Transverse colon (tissue), 4 donors: ENCODE data around the gene FURIN. TPM values are rescaled to one million over a fixed set of nuclear protein-coding genes. Genes with fewer than 3 reads are reported as not detected.

Experiments used
- DNase-seq: peaks from one replicate; pipeline ENCODE4 v3.0.0-alpha.2; 2019
- H3K27ac ChIP-seq, 4 donors: fragments of 200-600 bp; sonication (generic); 2 replicates each; pipeline ENCODE4 v1.5.1; 2016 to 2018; ENCODE audit warnings: inconsistent platforms in 4 of 4
- H3K27me3 ChIP-seq: fragments of 200-600 bp; sonication (generic); 2 replicates; pipeline ENCODE4 v1.5.1; 2017; ENCODE audit warnings: inconsistent platforms
- H3K36me3 ChIP-seq, 4 donors: fragments of 200-600 bp; sonication (generic); 2 replicates each; pipeline ENCODE4 v1.5.1; 2017 to 2019; ENCODE audit warnings: inconsistent platforms in 4 of 4
- H3K4me1 ChIP-seq, 4 donors: fragments of 200-600 bp; sonication (generic); 2 replicates each; pipeline ENCODE4 v1.5.1; 2017 to 2020; ENCODE audit warnings: inconsistent platforms in 4 of 4
- H3K4me3 ChIP-seq, 4 donors: fragments of 200-600 bp; sonication (generic); 1 replicate in 1 of 4; 2 replicates in 3 of 4; pipeline versions ENCODE4 v1.5.1 to v1.6.1; 2017 to 2019; ENCODE audit warnings: inconsistent platforms in 4 of 4
- H3K9me3 ChIP-seq, 2 donors: fragments of 200-600 bp; sonication (generic); 2 replicates each; pipeline ENCODE4 v1.5.1; 2017 to 2019; ENCODE audit warnings: inconsistent platforms in 2 of 2
- EP300 ChIP-seq: sonication (generic); formaldehyde crosslinking; IDR thresholded peaks from one replicate; pipeline ENCODE4 v1.6.1; 2017; ENCODE audit warnings: antibody characterized with exemption, low read depth
- POLR2A ChIP-seq: fragments of 450-650 bp; IDR thresholded peaks from one replicate; pipeline ENCODE4 v1.6.1; 2016; ENCODE audit warnings: antibody characterized with exemption, mild to moderate bottlenecking, moderate library complexity
- POLR2AphosphoS5 ChIP-seq, 3 donors: sonication (generic); formaldehyde crosslinking; IDR thresholded peaks; one replicate each; pipeline ENCODE4 v1.6.1; 2016; ENCODE audit warnings: antibody characterized with exemption in 3 of 3
- WGBS, 2 donors: methylation state at CpG; one replicate each; pipeline ENCODE4 v1.1.5; 2018; ENCODE audit warnings: low coverage in 1 of 2; 5-methylcytosine and 5-hydroxymethylcytosine counted together
- in situ Hi-C, 4 donors: fragments of 200-750 bp; cut with MboI; loops; one replicate each; pipeline versions ENCODE4 v1.15.0 to v1.15.1; 2017; ENCODE audit warnings: low sequenced_read_pairs in 3 of 4, low pct_ligation_motif_present in 1 of 4, low pct_unique_long_range_greater_than_20kb in 1 of 4
- intact Hi-C: fragments of 100-400 bp; cut with DNase I; formaldehyde crosslinking; loops from one replicate; pipeline ENCODE4 v1.15.1; 2023; ENCODE audit warnings: low total_unique reads
- total RNA-seq, 4 donors: library from RNA; depleted of rRNA; stranded (reverse); fragments of >200 nt; gene quantifications; one replicate each; pipeline ENCODE4 v1.1.0, GENCODE V29; 2016
- TF ChIP-seq, protein P1 (sequence below), 5 experiments: fragments of 200-600 bp in 3 of 5; fragments of 450-650 bp in 2 of 5; sonication (generic) in 3 of 5; IDR thresholded peaks; 1 replicate in 2 of 5; 2 replicates in 3 of 5; pipeline ENCODE4 v1.5.1; 2016 to 2017; ENCODE audit warnings: antibody characterized with exemption in 5 of 5, inconsistent platforms in 3 of 5, mild to moderate bottlenecking in 2 of 5, moderate library complexity in 1 of 5

FURIN gene
- total RNA-seq, 4 donors from 2014 or later, result 64.6 to 109 (median 80.6) TPM

DNA sequence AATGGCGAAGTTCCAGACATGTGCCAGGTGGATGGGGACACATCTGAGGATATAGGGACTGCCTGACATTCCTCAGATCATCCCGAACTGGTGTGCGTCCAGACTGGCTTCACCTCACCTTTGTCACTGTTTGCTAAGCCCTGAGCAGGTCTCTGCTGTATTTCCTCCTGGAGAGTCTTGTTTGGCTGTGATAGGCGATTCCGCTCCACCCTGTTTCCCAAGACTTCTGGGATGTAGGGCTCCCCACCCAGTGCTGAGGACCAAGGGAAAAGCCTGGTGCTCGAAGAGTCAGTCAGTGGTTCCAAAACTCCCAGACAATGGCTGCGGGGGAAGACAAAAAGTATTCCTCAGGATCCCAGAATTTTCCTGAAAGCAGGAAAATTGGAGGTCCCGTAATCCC lies 11.1 kb upstream of the FURIN start:
- no peaks in the 10 kb centered on the region for H3K36me3 ChIP-seq
- H3K27ac ChIP-seq, result peak overlapping the region in 2 of 4 donors; percentile 2 to 25
- H3K4me3 ChIP-seq, result no peak overlapping the region
- no peaks in the 10 kb centered on the region for H3K27me3 ChIP-seq
- in situ Hi-C loops (no loop called here), intact Hi-C loops (no loop called here)
- TF ChIP-seq, protein P1, sequence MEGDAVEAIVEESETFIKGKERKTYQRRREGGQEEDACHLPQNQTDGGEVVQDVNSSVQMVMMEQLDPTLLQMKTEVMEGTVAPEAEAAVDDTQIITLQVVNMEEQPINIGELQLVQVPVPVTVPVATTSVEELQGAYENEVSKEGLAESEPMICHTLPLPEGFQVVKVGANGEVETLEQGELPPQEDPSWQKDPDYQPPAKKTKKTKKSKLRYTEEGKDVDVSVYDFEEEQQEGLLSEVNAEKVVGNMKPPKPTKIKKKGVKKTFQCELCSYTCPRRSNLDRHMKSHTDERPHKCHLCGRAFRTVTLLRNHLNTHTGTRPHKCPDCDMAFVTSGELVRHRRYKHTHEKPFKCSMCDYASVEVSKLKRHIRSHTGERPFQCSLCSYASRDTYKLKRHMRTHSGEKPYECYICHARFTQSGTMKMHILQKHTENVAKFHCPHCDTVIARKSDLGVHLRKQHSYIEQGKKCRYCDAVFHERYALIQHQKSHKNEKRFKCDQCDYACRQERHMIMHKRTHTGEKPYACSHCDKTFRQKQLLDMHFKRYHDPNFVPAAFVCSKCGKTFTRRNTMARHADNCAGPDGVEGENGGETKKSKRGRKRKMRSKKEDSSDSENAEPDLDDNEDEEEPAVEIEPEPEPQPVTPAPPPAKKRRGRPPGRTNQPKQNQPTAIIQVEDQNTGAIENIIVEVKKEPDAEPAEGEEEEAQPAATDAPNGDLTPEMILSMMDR (IDR thresholded peaks at IDR 0.05), result no peak
- no peak for TF ChIP-seq EP300
- no peak for TF ChIP-seq POLR2AphosphoS5 (IDR thresholded peaks at IDR 0.05)
- TF ChIP-seq POLR2A, result no peak
- WGBS, 2 donors, result 65% methylated on average over 8 of the region's 8 CpGs; no CpG with 5 or more reads in 1 of the 2 donors
- DNase-seq, result no peak
- peaks cover 0 to 25% (median 11%) of the 10 kb centered on the region in 4 donors for H3K4me1 ChIP-seq
- no peaks in the 10 kb centered on the region for H3K9me3 ChIP-seq

DNA sequence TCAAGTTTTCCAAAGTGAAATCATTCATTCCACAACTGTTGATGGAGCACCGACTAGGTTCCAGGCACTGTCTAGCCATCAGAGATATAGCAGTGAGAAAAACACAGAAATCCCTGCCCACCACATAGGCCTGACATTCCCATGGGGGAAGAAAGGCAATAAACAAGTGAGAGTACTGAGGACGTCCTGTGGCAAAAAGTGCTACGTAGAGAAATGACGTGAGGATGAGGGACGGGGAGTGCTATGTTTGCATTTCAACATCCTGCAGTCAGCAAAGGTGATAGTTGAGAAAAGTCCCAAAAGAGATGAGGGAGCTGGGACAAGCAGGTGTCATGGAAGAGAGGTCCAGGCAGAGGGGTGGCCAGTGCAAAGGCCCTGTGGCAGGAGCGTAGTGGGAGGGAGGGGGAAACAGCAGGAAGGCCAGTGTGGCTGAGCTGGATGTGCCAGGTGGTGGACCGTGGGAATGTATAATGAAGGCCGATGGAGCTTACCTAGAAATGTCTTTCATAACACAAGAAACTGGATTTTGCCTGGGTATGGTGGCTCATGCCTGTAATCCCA lies 10.4 kb upstream of the FURIN start:
- Histone ChIP-seq H3K9me3 (no peaks in the 10 kb centered on the region), H3K27me3 (no peaks in the 10 kb centered on the region), H3K27ac (no peak overlapping the region), H3K4me3 (no peak overlapping the region), H3K36me3 (no peaks in the 10 kb centered on the region), H3K4me1 (peaks cover 0 to 25% (median 11%) of the 10 kb centered on the region in 4 donors)
- in situ Hi-C loops, result no loop called here
- no peak for TF ChIP-seq POLR2A
- TF ChIP-seq POLR2AphosphoS5 (IDR thresholded peaks at IDR 0.05), result no peak
- TF ChIP-seq EP300, result no peak
- TF ChIP-seq, protein P1 (IDR thresholded peaks at IDR 0.05), result no peak
- intact Hi-C loops, result no loop called here
- 66 to 76% methylated on average over 5 to 8 of the region's 8 CpGs for WGBS, 2 donors
- DNase-seq, result no peak

DNA sequence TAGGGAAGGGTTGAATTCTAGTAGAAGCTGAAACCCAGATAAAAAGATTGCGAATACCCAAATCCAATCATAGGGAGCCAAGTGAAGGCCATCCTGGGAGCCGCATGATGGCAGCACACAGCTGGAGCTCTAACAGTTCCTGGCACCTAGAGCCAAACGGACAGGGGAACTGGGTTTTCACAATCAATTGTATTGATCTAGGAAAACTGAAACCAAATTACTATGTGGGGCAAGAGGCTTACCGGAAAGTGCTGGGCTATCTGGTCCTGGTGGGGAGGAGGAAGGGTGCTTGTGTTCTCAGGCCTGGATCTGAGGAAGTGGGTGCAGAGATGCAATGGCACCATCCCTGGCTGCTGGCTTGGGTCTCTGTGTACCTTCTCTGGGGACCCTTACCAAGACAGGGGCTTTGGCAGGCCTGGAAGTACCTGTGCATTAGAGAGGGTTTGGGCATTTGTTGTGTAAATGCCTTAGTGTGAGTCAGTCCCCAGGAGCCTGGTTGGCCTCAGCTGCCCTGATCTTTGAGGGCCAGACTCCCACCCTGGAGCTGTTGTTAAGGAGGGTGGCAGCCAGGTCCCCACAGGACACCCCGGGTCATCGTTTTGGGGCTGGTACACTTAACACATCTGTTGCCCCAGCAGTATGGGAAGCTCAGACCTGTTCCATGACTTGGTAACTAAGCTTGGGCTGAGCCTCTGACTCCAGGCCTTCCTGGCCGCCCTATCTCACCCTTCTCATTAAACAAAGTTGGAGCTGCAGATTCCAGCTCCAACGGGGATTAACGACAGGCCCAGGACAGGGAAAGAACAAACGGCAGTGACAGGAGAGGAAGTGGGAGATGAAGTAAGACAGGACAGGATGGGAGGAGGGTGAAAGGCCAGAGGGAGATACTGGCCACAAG lies 8.9 kb upstream of the FURIN start:
- in situ Hi-C loops (no loop called here), intact Hi-C loops (no loop called here)
- no peak for TF ChIP-seq POLR2A
- TF ChIP-seq POLR2AphosphoS5 (IDR thresholded peaks at IDR 0.05), result no peak
- TF ChIP-seq, protein P1 (IDR thresholded peaks at IDR 0.05), result no peak
- TF ChIP-seq EP300, result no peak
- Histone ChIP-seq H3K4me1 (peaks cover 0 to 25% (median 11%) of the 10 kb centered on the region in 4 donors), H3K27ac (no peak overlapping the region), H3K4me3 (no peak overlapping the region), H3K9me3 (no peaks in the 10 kb centered on the region), H3K27me3 (no peaks in the 10 kb centered on the region), H3K36me3 (no peaks in the 10 kb centered on the region)
- DNase-seq, result no peak
- WGBS, 2 donors, result 66 to 75% methylated on average over 6 to 10 of the region's 10 CpGs

DNA sequence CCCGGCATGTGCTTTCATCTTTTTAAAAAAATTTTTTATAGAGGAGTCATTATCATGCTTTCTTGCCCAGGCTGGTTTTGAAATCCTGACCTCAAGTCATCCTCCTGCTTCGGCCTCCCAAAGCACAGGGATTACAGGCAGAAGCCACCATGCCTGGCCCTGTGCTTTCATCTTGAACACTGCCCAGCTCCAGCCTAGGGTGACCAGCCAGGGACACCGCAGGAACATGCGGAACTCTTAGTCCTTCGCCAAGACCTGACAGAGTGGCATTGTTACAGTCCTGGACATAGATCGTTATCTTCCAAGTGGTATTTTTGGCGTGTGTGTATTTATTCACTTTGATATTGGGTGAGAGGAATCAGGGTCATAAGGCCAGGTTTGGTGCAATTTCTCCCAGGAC lies 7.9 kb upstream of the FURIN start:
- H3K27me3 ChIP-seq, result no peaks in the 10 kb centered on the region
- no peak for DNase-seq
- no peaks in the 10 kb centered on the region for H3K36me3 ChIP-seq
- in situ Hi-C loops, result no loop called here
- H3K4me3 ChIP-seq, result no peak overlapping the region
- 60 to 100% methylated on average over 1 to 7 of the region's 7 CpGs for WGBS, 2 donors
- TF ChIP-seq, protein P1 (IDR thresholded peaks at IDR 0.05), result no peak
- no peak for TF ChIP-seq POLR2AphosphoS5 (IDR thresholded peaks at IDR 0.05)
- no peak for TF ChIP-seq POLR2A
- TF ChIP-seq EP300, result no peak
- no peak overlapping the region for H3K27ac ChIP-seq
- H3K9me3 ChIP-seq, result no peaks in the 10 kb centered on the region
- intact Hi-C loops, result no loop called here
- peaks cover 0 to 25% (median 11%) of the 10 kb centered on the region in 4 donors for H3K4me1 ChIP-seq
